ENCODE results near the gene KCNQ2. TPM values are rescaled to one million over a fixed set of nuclear protein-coding genes. Genes with fewer than 3 reads are reported as not detected.
"Not testable (repeated sequence)": the region's sequence is repeated elsewhere in the genome, so short reads cannot be mapped to it uniquely, and the experiment has no call there.

Gene KCNQ2
- total RNA-seq, 1 donor, result not detected

GRCh38 chr20:63518351-63518861 is 46.0 kb upstream of the KCNQ2 start:
- TF ChIP-seq CTCF (IDR thresholded peaks at IDR 0.05; ENCODE audit: insufficient read depth, low read depth, low read length), result no peak
- no peak overlapping the region for H3K4me3 ChIP-seq (ENCODE audit: low read depth, low read length)
- no peak for DNase-seq (ENCODE audit: low read depth)

GRCh38 chr20:63517376-63518309 is 45.2 kb upstream of the KCNQ2 start:
- no peak overlapping the region for H3K4me3 ChIP-seq (ENCODE audit: low read depth, low read length)
- no peak for TF ChIP-seq CTCF (IDR thresholded peaks at IDR 0.05; ENCODE audit: insufficient read depth, low read depth, low read length)
- no peak for DNase-seq (ENCODE audit: low read depth)

DNA sequence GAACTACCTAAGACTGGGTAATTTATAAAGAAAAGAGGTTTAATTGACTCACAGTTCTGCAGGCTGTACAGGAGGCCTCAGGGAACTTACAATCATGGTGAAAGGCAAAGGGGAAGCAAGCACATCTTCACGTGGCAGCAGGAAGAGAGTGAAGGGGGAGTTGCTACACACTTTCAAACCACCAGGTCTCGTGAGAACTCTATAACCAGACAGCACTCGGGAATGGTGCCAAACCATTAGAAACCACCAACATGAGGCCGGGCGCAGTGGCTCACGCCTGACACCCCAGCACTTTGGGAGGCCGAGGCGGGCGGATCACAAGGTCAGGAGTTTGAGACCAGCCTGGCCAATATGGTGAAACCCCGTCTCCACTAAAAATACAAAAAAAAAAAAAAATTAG is 42.1 kb upstream of the KCNQ2 start:
- not testable (repeated sequence) for DNase-seq (ENCODE audit: low read depth); H3K4me3 ChIP-seq (ENCODE audit: low read depth, low read length)

DNA sequence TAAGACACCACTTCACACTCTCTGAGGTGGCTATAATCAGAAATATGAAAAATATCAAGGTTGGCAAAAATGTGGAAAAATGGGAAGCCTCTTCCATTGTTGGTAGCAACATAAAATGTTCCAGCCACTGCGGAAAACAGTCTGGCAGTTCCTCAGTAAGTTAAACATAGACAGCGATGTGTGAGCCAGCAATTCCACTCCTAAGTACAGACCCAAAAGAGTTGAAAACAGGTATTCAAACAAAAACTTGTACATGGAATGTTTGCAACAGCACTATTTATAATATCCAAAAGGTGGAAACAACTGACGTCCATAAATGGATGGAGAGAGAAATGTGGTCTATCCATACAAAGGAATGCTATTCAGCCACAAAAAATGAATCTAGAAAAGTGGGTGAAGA is 40.8 kb upstream of the KCNQ2 start:
- no peak for DNase-seq (ENCODE audit: low read depth)
- H3K4me3 ChIP-seq (ENCODE audit: low read depth, low read length), result no peak overlapping the region
- no peak for TF ChIP-seq CTCF (IDR thresholded peaks at IDR 0.05; ENCODE audit: insufficient read depth, low read depth, low read length)

GRCh38 chr20:63509088-63509564 is 36.7 kb upstream of the KCNQ2 start:
- H3K4me3 ChIP-seq (ENCODE audit: low read depth, low read length), result no peak overlapping the region
- DNase-seq (ENCODE audit: low read depth), result no peak
- no peak for TF ChIP-seq CTCF (IDR thresholded peaks at IDR 0.05; ENCODE audit: insufficient read depth, low read depth, low read length)

GRCh38 chr20:63508072-63508768 is 35.8 kb upstream of the KCNQ2 start:
- no peak overlapping the region for H3K4me3 ChIP-seq (ENCODE audit: low read depth, low read length)
- TF ChIP-seq CTCF (IDR thresholded peaks at IDR 0.05; ENCODE audit: insufficient read depth, low read depth, low read length), result no peak
- DNase-seq (ENCODE audit: low read depth), result no peak
